Measurements from ENCODE around the gene MFAP5.

GRCh38 chr12:8642775-8643174 is 19.9 kb downstream of the MFAP5 start:
- TF ChIP-seq POLR2AphosphoS5 (IDR thresholded peaks at IDR 0.05) = no peak
- no peak for TF ChIP-seq CTCF (IDR thresholded peaks at IDR 0.05)
- TF ChIP-seq POLR2A (IDR thresholded peaks at IDR 0.05) = no peak

Measured in gastroesophageal sphincter (tissue), 3 donors.